WI38 (cell line): ENCODE results near the gene PDE4B.

Experiments used
- H3K4me3 ChIP-seq: 2 replicates; pipeline ENCODE4 v1.5.1; 2011; ENCODE audit warnings: low read depth, mild to moderate bottlenecking, control low read depth, low read length
- TF ChIP-seq, protein P1 (sequence below): IDR thresholded peaks from 2 replicates; pipeline ENCODE4 v1.5.1; 2012; ENCODE audit warnings: low read depth, mild to moderate bottlenecking, control low read depth, low read length

Gene PDE4B

GRCh38 chr1:66231217-66231616 is 438.5 kb downstream of the PDE4B start:
- H3K4me3 ChIP-seq = no peak overlapping the region
- TF ChIP-seq, protein P1, sequence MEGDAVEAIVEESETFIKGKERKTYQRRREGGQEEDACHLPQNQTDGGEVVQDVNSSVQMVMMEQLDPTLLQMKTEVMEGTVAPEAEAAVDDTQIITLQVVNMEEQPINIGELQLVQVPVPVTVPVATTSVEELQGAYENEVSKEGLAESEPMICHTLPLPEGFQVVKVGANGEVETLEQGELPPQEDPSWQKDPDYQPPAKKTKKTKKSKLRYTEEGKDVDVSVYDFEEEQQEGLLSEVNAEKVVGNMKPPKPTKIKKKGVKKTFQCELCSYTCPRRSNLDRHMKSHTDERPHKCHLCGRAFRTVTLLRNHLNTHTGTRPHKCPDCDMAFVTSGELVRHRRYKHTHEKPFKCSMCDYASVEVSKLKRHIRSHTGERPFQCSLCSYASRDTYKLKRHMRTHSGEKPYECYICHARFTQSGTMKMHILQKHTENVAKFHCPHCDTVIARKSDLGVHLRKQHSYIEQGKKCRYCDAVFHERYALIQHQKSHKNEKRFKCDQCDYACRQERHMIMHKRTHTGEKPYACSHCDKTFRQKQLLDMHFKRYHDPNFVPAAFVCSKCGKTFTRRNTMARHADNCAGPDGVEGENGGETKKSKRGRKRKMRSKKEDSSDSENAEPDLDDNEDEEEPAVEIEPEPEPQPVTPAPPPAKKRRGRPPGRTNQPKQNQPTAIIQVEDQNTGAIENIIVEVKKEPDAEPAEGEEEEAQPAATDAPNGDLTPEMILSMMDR = no peak

- TF ChIP-seq, protein P1 = no peak
- H3K4me3 ChIP-seq = no peak overlapping the region
These were observed 439.2 kb downstream of the PDE4B start for GRCh38 chr1:66231681-66232463.

DNA sequence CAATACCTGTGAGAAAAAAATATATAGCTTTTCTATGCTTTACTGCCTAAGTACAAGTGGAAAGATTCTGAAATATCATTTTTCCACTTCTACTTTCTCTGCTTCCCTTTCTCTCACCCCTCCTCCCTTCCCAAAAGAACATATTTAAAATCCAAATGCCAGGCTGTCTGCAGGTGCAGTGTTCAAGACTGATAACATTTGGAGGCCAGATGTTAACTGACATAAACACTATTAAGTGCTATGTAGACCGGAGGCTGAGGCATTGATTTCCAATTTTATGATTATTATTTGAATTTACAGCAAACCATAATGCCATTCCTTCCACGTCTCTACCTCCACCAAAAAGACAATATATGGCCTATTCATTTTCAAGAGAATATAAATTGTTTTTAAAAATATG is 444.3 kb downstream of the PDE4B start:
- TF ChIP-seq, protein P1 = no peak

GRCh38 chr1:66237722-66238479 is 445.2 kb downstream of the PDE4B start:
- TF ChIP-seq, protein P1 = no peak
- no peak overlapping the region for H3K4me3 ChIP-seq

More for the DNA sequence above, 444.3 kb downstream of the PDE4B start:
- H3K4me3 ChIP-seq = no peak overlapping the region

GRCh38 chr1:66239834-66240233 is 447.1 kb downstream of the PDE4B start:
- TF ChIP-seq, protein P1 = no peak
- no peak overlapping the region for H3K4me3 ChIP-seq

DNA sequence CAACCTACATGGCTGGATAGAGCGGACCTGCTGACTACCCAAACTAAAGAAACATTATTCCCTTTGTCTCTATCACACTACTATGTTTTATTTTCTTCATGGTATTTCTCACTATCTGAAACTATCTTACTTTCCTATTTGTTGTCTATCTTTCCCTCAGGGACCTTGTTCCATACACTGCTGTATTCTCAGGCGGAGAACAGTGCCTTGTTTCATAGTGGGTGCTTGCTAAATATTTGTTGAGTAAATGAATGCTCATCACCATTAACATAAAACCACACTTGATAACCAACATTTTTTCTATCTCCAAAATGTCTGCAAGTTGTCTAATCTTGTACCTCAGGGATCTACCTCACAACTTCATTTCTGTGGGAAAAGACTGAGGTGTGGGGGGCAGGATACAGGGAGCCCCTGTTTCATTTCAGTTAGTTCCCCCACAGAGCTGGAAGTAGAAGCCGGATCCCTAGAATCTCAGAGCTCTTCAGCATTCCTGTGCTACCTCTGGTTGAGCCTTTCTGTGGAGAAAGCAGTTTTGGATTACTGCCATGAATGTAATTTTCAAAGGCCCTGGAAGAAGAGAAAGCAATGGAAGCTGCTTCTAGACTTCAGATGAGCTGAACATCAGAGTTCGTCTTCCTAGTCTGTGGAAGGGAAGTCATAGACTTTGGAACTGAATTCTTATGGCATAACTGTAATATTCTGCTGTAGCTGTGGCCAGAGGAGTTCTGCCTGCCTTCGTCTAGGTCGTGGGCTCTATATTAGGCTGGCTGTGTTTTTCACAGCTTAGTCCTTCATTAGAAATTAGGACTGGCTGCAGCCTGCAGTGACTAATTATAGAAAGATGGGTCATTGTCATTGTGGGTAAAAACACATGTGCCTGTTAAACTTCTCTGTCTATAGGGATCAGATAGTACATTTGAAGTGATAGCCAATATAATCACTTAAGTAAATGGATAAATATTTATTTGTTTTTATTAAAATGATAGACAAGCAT is 448.1 kb downstream of the PDE4B start:
- H3K4me3 ChIP-seq = no peak overlapping the region
- TF ChIP-seq, protein P1 = no peak
